IPS-18a (cell line): Measurements from ENCODE around the gene ASB5.

ENCODE experiments used
- H3K27ac ChIP-seq: one replicate; pipeline ENCODE4 v1.5.1; 2013; ENCODE audit warnings: low read length
- H3K27me3 ChIP-seq: one replicate; pipeline ENCODE4 v1.6.1; 2013; ENCODE audit warnings: mild to moderate bottlenecking, low read length; ENCODE audit not compliant: control insufficient read depth, insufficient read depth
- H3K36me3 ChIP-seq: one replicate; pipeline ENCODE4 v1.6.1; 2013; ENCODE audit warnings: low read depth, low read length; ENCODE audit not compliant: control insufficient read depth
- H3K4me1 ChIP-seq: one replicate; pipeline ENCODE4 v1.6.1; 2013; ENCODE audit warnings: low read depth, low read length; ENCODE audit not compliant: control insufficient read depth
- H3K4me3 ChIP-seq: one replicate; pipeline ENCODE4 v1.5.1; 2013; ENCODE audit warnings: low read length
- H3K9ac ChIP-seq: one replicate; pipeline ENCODE4 v1.6.1; 2013; ENCODE audit warnings: mild to moderate bottlenecking, low read length, moderate library complexity
- H3K9me3 ChIP-seq: one replicate; pipeline ENCODE4 v1.6.1; 2013; ENCODE audit warnings: low read depth, low read length; ENCODE audit not compliant: control insufficient read depth

ASB5 gene, protein sequence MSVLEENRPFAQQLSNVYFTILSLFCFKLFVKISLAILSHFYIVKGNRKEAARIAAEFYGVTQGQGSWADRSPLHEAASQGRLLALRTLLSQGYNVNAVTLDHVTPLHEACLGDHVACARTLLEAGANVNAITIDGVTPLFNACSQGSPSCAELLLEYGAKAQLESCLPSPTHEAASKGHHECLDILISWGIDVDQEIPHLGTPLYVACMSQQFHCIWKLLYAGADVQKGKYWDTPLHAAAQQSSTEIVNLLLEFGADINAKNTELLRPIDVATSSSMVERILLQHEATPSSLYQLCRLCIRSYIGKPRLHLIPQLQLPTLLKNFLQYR

DNA sequence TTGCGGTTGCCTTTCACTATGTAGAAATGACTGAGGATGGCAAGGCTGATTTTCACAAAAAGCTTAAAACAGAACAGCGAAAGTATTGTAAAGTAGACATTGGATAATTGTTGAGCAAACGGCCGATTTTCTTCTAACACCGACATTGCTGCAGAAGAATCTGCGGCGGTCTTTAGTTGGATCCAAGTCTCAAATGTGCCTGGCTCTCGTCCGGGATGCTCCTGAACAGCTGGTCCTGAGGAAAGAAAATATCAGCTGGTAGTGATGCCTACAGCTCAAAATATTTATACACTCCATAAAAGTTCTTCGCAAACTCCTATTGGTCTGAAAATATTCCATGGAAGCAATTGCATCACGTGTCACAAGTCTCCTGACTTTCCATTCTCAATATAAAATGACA, at the start of gene ASB5:
Gene ASB5, minus strand, starts transcription at position 260 of the 400 bp plus-strand sequence. Its CDS starts 114 bp downstream, at position 146.
- Histone ChIP-seq H3K4me1 (no peaks in the 10 kb centered on the region), H3K4me3 (no peak within 1 kb of the TSS), H3K36me3 (no peaks in the 10 kb centered on the region), H3K27me3 (no peaks in the 10 kb centered on the region), H3K27ac (no peak within 1 kb of the TSS), H3K9ac (no peak within 1 kb of the TSS), H3K9me3 (no peaks in the 10 kb centered on the region)

DNA sequence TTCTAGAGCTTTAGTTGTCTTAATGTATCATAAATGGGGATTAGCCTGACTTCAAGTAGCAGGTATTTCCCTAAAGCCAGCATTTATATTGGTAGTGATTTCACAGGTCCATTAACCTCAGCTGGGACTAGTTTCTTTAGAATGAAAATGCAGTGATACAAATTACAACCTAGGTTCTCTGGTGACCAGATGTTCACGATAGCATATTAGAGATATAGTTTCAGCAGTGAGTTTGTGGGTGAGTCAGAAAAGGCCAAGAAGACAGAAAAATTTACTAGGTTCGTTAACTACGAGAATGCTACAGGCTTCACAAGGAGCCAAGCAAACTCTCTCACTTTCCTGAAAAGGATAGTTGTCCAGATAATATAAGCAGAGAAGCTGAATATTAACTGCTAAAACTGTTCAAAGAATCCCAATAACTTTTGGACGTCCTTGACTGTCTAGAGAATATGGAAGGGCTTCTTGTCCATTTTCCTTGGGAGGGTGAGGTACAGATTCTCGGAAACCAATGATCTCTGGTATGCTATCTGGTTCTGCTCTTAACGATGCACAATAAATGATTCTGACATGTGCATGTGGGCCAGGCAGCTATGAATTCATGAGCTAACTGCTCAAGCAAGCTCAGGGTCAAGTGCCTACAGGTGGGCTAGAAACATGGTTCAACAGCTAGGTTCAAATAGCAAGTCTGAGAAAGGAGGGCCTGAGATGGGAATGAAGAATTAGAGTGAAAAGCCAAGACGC, 44.7 kb upstream of the ASB5 start:
- no peaks in the 10 kb centered on the region for H3K9me3 ChIP-seq
- H3K4me3 ChIP-seq: no peak overlapping the region
- H3K27me3 ChIP-seq: no peaks in the 10 kb centered on the region
- H3K36me3 ChIP-seq: no peaks in the 10 kb centered on the region
- no peak overlapping the region for H3K27ac ChIP-seq
- no peak overlapping the region for H3K9ac ChIP-seq
- peaks cover 2% of the 10 kb centered on the region for H3K4me1 ChIP-seq

DNA sequence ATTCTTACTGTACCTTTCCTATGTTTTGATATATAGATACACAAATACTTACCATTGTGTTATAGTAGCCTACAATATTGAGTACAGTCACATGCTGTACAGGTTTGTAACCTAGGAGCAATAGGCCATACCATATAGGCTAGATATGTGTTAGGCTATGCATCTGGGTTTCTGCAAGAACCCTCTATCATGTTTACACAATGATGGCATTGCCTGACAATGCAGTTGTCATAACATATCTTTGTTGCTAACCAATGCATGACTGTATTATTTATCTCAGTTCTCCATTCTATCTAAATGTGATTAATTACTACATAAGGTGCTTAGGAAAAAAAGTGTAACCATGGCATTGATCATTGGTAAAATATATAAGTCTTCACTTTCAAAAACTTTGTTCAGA, 40.8 kb upstream of the ASB5 start:
- Histone ChIP-seq H3K9ac (no peak overlapping the region), H3K27ac (no peak overlapping the region), H3K27me3 (peaks cover 4% of the 10 kb centered on the region), H3K36me3 (no peaks in the 10 kb centered on the region), H3K4me3 (no peak overlapping the region), H3K4me1 (no peaks in the 10 kb centered on the region), H3K9me3 (no peaks in the 10 kb centered on the region)

DNA sequence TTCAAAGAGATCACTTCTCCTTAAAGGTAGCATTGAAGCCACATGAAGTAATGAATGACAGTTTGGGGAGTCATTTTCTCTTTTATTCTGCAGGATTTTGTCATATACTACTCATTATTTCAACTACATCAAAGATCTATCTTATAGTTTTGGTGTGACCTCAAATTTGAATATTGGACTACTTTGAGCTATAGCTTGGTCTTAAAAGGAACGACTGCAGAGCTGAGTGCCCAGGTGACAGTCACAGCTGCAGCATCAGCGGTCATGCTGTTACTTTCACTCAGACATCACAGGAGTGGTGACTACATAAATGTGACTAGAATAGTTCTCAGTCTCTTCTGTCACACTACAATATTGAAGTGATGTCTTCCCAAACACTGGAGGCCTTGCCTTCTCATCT, 40.0 kb upstream of the ASB5 start:
- Histone ChIP-seq H3K9me3 (no peaks in the 10 kb centered on the region), H3K36me3 (no peaks in the 10 kb centered on the region), H3K9ac (no peak overlapping the region), H3K4me1 (peaks cover 2% of the 10 kb centered on the region), H3K27ac (no peak overlapping the region), H3K4me3 (no peak overlapping the region), H3K27me3 (peaks cover 11% of the 10 kb centered on the region)

DNA sequence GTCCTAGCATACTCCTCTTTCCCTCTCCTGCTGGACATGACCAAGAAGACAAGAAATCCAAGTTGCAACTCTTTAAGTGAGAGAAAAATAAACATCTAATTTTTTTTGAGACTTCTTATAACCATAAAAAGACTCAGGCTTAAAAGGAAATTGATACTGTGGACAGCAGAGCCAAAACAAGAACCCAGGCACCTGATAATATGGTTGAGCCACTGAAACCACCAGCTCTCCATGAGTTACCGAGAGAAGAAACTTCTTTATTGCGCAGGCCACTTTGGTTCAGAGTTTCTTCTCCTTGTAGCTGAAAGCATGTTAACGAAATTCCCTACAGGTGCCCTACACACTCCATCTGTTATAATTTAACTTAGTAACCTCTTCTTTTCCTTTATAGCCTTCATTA, 39.4 kb upstream of the ASB5 start:
- no peaks in the 10 kb centered on the region for H3K9me3 ChIP-seq

DNA sequence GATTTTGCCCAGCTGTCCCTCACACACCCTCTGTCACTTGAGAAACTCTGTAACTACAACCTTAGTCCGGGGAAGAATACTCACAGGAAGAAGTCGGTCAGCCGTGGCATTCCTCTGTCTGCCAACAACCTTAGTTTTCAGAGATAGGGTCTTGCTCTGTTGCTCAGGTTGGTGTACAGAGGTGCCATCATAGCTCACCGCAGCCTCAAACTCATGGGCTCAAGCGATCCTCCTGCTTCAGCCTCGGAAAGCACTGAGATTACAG, 38.6 kb upstream of the ASB5 start:
- Histone ChIP-seq H3K4me1 (peaks cover 5% of the 10 kb centered on the region), H3K27me3 (peaks cover 11% of the 10 kb centered on the region), H3K9me3 (no peaks in the 10 kb centered on the region), H3K36me3 (no peaks in the 10 kb centered on the region), H3K27ac (no peak overlapping the region), H3K9ac (no peak overlapping the region), H3K4me3 (no peak overlapping the region)

More for the DNA sequence above, 39.4 kb upstream of the ASB5 start:
- Histone ChIP-seq H3K4me1 (peaks cover 5% of the 10 kb centered on the region), H3K27ac (no peak overlapping the region), H3K4me3 (no peak overlapping the region), H3K36me3 (no peaks in the 10 kb centered on the region), H3K9ac (no peak overlapping the region), H3K27me3 (peaks cover 11% of the 10 kb centered on the region)

DNA sequence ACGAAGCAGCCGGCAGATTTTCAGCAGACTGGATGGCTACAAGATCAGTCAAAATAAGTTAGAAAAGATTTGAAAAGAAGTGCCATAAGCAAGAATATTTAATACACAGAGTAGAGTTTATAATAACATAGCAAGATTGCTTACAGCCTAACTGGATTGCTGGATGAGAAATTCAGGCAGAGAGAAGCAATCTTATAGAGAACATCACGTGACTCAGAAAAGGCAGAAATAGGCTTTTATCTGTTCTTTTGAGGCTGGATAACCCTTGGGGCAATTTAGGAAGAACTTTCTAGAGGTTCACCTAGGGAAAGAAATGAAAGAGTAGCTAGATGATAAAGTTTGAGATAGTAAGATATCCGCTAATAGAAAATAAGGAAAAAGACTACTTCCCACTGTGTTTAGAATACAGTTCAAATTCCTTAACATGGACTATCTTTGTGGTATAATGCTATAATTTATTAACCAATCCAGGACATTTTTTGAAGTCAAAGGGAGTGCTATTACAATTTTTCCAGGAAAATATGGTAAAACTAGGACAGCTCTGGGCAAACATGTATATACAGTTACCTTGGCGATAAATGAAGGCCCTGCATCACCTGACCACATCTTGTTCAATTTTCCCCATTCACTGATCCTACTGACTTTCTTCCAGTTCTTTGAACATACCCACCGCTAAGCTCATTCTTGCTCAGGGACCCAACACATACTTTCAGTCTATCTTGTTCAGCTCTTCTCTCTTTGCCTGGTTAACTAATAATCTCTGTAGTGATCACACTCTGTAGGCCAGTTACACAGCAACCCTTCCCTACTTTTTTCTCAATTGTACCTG, 38.0 kb upstream of the ASB5 start:
- Histone ChIP-seq H3K9ac (no peak overlapping the region), H3K4me1 (peaks cover 5% of the 10 kb centered on the region), H3K36me3 (no peaks in the 10 kb centered on the region), H3K27ac (no peak overlapping the region), H3K9me3 (no peaks in the 10 kb centered on the region), H3K27me3 (peaks cover 11% of the 10 kb centered on the region), H3K4me3 (no peak overlapping the region)

DNA sequence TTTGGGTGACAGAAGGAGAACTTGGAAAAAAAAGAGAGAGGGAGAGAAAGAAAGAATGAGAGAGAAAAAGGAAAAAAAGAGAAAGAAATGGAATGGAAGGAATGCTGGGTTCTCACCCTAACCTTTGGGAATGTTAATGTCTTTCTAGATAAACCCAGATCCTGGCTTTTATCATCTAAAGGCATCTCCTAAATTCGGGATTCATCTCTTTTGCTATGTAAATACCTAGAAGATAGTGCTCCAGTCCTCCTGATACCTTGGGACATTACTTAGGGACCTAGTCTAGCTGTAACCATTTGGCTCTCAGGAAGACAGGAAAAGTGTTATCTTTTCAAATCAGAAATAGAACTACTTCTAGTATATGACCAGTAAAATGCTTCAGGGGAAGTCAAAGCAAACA, 34.9 kb upstream of the ASB5 start:
- H3K36me3 ChIP-seq: no peaks in the 10 kb centered on the region

DNA sequence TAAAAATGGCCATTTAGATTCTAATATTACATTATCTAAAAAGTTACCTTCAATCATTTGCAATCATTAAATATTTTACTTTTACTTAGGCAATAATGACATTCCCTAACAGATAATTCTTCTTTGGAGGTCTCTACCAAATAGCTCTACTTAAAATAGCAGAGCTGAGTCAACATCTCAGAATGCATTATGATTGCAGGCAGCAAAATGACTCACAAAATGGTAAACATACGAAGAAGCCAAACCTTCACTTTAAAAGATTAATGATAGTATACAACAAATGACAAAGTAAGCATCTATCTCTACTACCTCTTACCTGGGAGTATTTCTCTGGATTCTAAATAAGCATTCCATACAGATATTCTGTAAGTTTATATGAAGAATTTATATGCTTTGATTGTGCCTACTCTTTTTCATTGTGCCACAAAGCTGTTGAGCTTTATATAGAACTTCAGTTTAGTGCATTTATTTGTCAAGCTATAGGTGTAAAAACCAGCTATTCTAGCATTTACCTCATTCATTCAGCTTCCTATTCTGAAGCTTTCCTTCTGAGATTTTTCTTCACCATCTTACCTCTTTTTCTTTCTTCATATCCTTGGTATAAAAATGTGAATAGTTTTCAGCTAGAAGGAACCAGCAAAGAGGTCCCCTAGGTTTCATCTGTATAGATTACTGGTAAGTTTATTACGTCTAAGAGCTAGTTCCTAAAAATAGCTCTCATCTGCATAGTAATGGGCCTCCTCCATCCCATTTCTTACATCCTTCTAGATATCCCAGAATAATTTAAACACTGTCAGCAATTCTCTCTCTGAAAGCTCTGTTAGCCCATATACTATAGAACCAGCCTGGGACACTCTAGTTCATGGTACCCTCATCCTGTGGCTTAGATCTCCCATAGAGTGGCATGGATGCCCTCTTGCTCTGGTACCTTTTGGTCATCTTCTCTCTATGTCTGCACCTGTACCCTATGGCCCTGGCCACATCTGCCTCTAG, 33.6 kb upstream of the ASB5 start:
- no peaks in the 10 kb centered on the region for H3K9me3 ChIP-seq
- H3K4me3 ChIP-seq: no peak overlapping the region
- no peak overlapping the region for H3K27ac ChIP-seq
- no peaks in the 10 kb centered on the region for H3K36me3 ChIP-seq
- H3K4me1 ChIP-seq: peaks cover 8% of the 10 kb centered on the region
- peaks cover 11% of the 10 kb centered on the region for H3K27me3 ChIP-seq
- no peak overlapping the region for H3K9ac ChIP-seq

More for the DNA sequence above, 34.9 kb upstream of the ASB5 start:
- no peaks in the 10 kb centered on the region for H3K9me3 ChIP-seq
- peaks cover 5% of the 10 kb centered on the region for H3K4me1 ChIP-seq
- H3K27me3 ChIP-seq: peaks cover 11% of the 10 kb centered on the region
- no peak overlapping the region for H3K9ac ChIP-seq
- no peak overlapping the region for H3K27ac ChIP-seq
- no peak overlapping the region for H3K4me3 ChIP-seq

DNA sequence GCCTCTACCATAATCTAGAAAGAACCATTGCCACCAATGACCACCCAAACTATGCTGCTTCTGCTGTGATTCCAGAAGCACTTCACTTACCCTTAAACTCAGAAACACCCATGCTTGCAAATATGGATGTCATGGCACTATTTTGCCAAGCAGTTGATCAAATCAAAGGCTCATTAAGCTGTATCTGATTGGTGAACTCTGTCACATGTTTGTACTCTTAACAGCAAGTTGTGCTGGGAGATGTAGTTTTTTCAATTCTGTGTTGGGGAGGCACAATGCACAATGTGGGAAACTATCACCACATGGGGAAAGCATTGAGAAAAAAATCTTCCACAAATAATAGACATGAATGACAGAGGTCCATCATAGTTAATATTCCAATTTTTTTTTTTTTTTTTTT, 31.5 kb upstream of the ASB5 start:
- no peak overlapping the region for H3K9ac ChIP-seq
- H3K27ac ChIP-seq: no peak overlapping the region
- peaks cover 8% of the 10 kb centered on the region for H3K4me1 ChIP-seq
- H3K9me3 ChIP-seq: no peaks in the 10 kb centered on the region
- peaks cover 11% of the 10 kb centered on the region for H3K27me3 ChIP-seq
- H3K4me3 ChIP-seq: no peak overlapping the region
- H3K36me3 ChIP-seq: no peaks in the 10 kb centered on the region

DNA sequence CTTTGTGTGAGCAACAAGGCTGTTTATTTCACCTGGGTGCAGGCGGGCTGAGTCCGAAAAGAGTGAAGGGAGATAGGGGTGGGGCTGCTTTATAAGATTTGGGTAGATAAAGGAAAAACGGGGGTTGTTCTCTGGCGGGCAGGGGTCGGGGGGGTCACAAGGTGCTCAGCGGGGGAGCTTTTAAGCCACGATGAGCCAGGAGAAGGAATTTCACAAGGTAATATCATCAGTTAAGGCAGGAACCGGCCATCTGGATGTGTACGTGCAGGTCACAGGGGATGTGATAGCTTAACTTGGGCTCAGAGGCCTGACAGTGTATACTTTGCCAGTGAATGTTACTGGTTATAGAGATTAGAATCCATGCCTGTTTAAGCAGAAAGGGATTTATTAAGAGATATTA, 31.0 kb upstream of the ASB5 start:
- Histone ChIP-seq H3K4me1 (peaks cover 8% of the 10 kb centered on the region), H3K9me3 (no peaks in the 10 kb centered on the region), H3K9ac (no peak overlapping the region), H3K36me3 (no peaks in the 10 kb centered on the region), H3K27me3 (peaks cover 7% of the 10 kb centered on the region), H3K4me3 (no peak overlapping the region), H3K27ac (no peak overlapping the region)
